OCI-LY3 (cell line): ENCODE data around the gene RETREG3.
"Not testable (repeated sequence)": the region's sequence is repeated elsewhere in the genome, so short reads cannot be mapped to it uniquely, and the experiment has no call there.

ENCODE experiments used
- H2AFZ ChIP-seq: fragments of 200-600, 300-600 bp; shearing (Covaris generic); 2 replicates; pipeline ENCODE4 v1.6.0; 2014; ENCODE audit warnings: antibody characterized with exemption, low read depth, low read length
- H3K27ac ChIP-seq: fragments of 200-600, 300-600 bp; sonication (generic); 2 replicates; pipeline ENCODE4 v1.5.1; 2014; ENCODE audit warnings: mild to moderate bottlenecking, low read length, moderate library complexity, mixed read lengths
- H3K27me3 ChIP-seq: fragments of 200-600, 300-600 bp; sonication (generic); 2 replicates; pipeline ENCODE4 v1.6.1; 2014; ENCODE audit warnings: low read depth, low read length, mixed read lengths
- H3K36me3 ChIP-seq: fragments of 200-600, 300-600 bp; sonication (generic); replicated peaks from 2 replicates; pipeline ENCODE3; 2014; ENCODE audit warnings: low read depth, low read length, mixed read lengths
- H3K4me1 ChIP-seq: fragments of 300-600, 200-600 bp; sonication (generic); 2 replicates; pipeline ENCODE4 v1.6.1; 2014; ENCODE audit warnings: low read length, mixed read lengths
- H3K4me2 ChIP-seq: fragments of 200-600, 300-600 bp; sonication (generic); 2 replicates; pipeline ENCODE4 v1.6.1; 2014; ENCODE audit warnings: low read length, mixed read lengths
- H3K4me3 ChIP-seq: fragments of 300-600, 200-600 bp; sonication (generic); 2 replicates; pipeline ENCODE4 v1.5.1; 2014; ENCODE audit warnings: antibody characterized with exemption, mild to moderate bottlenecking, low read length, moderate library complexity
- H3K79me2 ChIP-seq: fragments of 300-600, 200-600 bp; shearing (Covaris generic); 2 replicates; pipeline ENCODE4 v1.6.1; 2014; ENCODE audit warnings: mild to moderate bottlenecking, low read length, mixed read lengths
- H3K9ac ChIP-seq: fragments of 300-600, 200-600 bp; shearing (Covaris generic); 2 replicates; pipeline ENCODE4 v1.6.0; 2014; ENCODE audit warnings: mild to moderate bottlenecking, low read length, moderate library complexity
- H3K9me3 ChIP-seq: fragments of 200-600, 300-600 bp; shearing (Covaris generic); 2 replicates; pipeline ENCODE4 v1.6.1; 2014; ENCODE audit warnings: low read length, mixed read lengths; ENCODE audit not compliant: insufficient read depth
- H4K20me1 ChIP-seq: fragments of 200-600, 300-600 bp; sonication (generic); 2 replicates; pipeline ENCODE4 v1.6.1; 2016; ENCODE audit warnings: low read length, mixed read lengths; ENCODE audit not compliant: insufficient read depth
- CTCF ChIP-seq: fragments of 200-600, 300-600 bp; sonication (generic); IDR thresholded peaks from 2 replicates; pipeline ENCODE4 v1.5.1; 2014; ENCODE audit warnings: antibody characterized with exemption, low read length, low read depth
- EZH2phosphoT487 ChIP-seq: fragments of 200-600 bp; shearing (Covaris generic); IDR thresholded peaks from 2 replicates; pipeline ENCODE4 v1.6.1; 2018; ENCODE audit warnings: antibody characterized with exemption, mixed run types, low read depth

Gene RETREG3

GRCh38 chr17:42548070-42548837 lies 60.9 kb downstream of the RETREG3 start:
- Histone ChIP-seq H3K9me3 (no peaks in the 10 kb centered on the region), H2AFZ (no peak overlapping the region), H3K79me2 (no peaks in the 10 kb centered on the region), H3K4me3 (peak overlapping the region; percentile 74), H3K9ac (peak overlapping the region; percentile 22; the same call in 1 of the 2 replicates), H3K27me3 (no peaks in the 10 kb centered on the region), H3K27ac (no peak overlapping the region), H4K20me1 (no peaks in the 10 kb centered on the region), H3K4me2 (peak overlapping the region; percentile 66), H3K4me1 (no peaks in the 10 kb centered on the region), H3K36me3 (peaks cover 4% of the 10 kb centered on the region)
- peak; percentile 46 for TF ChIP-seq CTCF
- TF ChIP-seq EZH2phosphoT487 = no peak

- peak overlapping the region; percentile 66; the same call in 1 of the 2 replicates for H3K4me2 ChIP-seq
- H2AFZ ChIP-seq = no peak overlapping the region
These were observed 61.5 kb downstream of the RETREG3 start for GRCh38 chr17:42547698-42548069.

GRCh38 chr17:42547001-42547461 lies 62.1 kb downstream of the RETREG3 start:
- no peaks in the 10 kb centered on the region for H3K27me3 ChIP-seq
- H3K4me3 ChIP-seq = no peak overlapping the region
- H3K36me3 ChIP-seq = peaks cover 7% of the 10 kb centered on the region
- no peaks in the 10 kb centered on the region for H3K4me1 ChIP-seq
- no peak overlapping the region for H3K9ac ChIP-seq
- no peak overlapping the region for H2AFZ ChIP-seq
- H3K79me2 ChIP-seq = no peaks in the 10 kb centered on the region
- H3K27ac ChIP-seq = no peak overlapping the region
- no peak for TF ChIP-seq EZH2phosphoT487
- TF ChIP-seq CTCF = no peak
- H3K9me3 ChIP-seq = no peaks in the 10 kb centered on the region
- no peak overlapping the region for H3K4me2 ChIP-seq
- H4K20me1 ChIP-seq = no peaks in the 10 kb centered on the region

More at GRCh38 chr17:42547698-42548069, 61.5 kb downstream of the RETREG3 start:
- Histone ChIP-seq H3K9ac (no peak overlapping the region), H3K79me2 (no peaks in the 10 kb centered on the region), H3K36me3 (peaks cover 7% of the 10 kb centered on the region), H4K20me1 (no peaks in the 10 kb centered on the region), H3K27me3 (no peaks in the 10 kb centered on the region), H3K27ac (no peak overlapping the region), H3K9me3 (no peaks in the 10 kb centered on the region), H3K4me1 (no peaks in the 10 kb centered on the region), H3K4me3 (peak overlapping the region; percentile 74; the same call in 1 of the 2 replicates)
- TF ChIP-seq CTCF (no peak), EZH2phosphoT487 (no peak)

- H3K27ac ChIP-seq, H3K9ac ChIP-seq, H3K9me3 ChIP-seq, H3K27me3 ChIP-seq, H3K79me2 ChIP-seq, H2AFZ ChIP-seq, H3K4me2 ChIP-seq, H3K4me3 ChIP-seq, H3K4me1 ChIP-seq, H4K20me1 ChIP-seq: not testable (repeated sequence)
- H3K36me3 ChIP-seq = peaks cover 15% of the 10 kb centered on the region
These were observed 63.2 kb downstream of the RETREG3 start for GRCh38 chr17:42545755-42546505.
